MM.1S (cell line): ENCODE data around the gene ALDH1A3.

Source experiments
- EZH2 ChIP-seq: fragments of 300-600 bp; sonication (generic); optimal IDR thresholded peaks from 2 replicates; pipeline ENCODE3; 2017; ENCODE audit warnings: low read depth, mild to moderate bottlenecking, antibody characterized with exemption, low read length, mixed read lengths
- TF ChIP-seq, protein P1 (sequence below): fragments of 300-600 bp; sonication (generic); IDR thresholded peaks from 2 replicates; pipeline ENCODE4 v1.5.1; 2016; ENCODE audit warnings: antibody characterized with exemption, low read length, mixed read lengths

DNA sequence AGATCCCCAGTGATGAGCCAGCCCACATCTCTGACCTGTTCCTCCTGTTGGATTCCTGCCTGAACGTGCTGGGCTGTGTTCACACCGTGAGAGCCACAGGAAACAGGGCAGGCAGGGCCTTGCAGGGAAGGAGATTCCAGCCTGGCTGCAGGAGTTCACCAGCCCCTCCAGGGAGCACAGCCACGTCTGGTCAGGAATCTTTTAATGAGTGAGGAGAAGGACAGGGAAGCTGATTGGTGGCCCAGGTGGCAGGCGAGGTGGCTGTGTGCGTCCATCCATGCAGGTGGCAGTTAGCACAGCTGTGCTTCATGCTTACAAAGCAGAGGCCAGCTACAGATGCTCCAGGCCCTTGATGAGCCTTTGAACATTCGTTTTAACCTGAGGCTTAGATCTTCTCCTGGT lies 50.0 kb downstream of the ALDH1A3 start:
- TF ChIP-seq, protein P1, sequence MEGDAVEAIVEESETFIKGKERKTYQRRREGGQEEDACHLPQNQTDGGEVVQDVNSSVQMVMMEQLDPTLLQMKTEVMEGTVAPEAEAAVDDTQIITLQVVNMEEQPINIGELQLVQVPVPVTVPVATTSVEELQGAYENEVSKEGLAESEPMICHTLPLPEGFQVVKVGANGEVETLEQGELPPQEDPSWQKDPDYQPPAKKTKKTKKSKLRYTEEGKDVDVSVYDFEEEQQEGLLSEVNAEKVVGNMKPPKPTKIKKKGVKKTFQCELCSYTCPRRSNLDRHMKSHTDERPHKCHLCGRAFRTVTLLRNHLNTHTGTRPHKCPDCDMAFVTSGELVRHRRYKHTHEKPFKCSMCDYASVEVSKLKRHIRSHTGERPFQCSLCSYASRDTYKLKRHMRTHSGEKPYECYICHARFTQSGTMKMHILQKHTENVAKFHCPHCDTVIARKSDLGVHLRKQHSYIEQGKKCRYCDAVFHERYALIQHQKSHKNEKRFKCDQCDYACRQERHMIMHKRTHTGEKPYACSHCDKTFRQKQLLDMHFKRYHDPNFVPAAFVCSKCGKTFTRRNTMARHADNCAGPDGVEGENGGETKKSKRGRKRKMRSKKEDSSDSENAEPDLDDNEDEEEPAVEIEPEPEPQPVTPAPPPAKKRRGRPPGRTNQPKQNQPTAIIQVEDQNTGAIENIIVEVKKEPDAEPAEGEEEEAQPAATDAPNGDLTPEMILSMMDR = no peak
- no peak for TF ChIP-seq EZH2
